ENCODE measurements around the gene SBK1.
A peak's percentile ranks its signal among the peaks of the same experiment; 100 is the strongest.
"Not testable (repeated sequence)": the region's sequence is repeated elsewhere in the genome, so short reads cannot be mapped to it uniquely, and the experiment has no call there.

The SBK1 gene

GRCh38 chr16:28321700-28322411 lies 29.5 kb downstream of the SBK1 start:
- TF ChIP-seq CTCF (conservative IDR thresholded peaks at IDR 0.05), result peak; percentile 88
- no peak for TF ChIP-seq ZFX (IDR thresholded peaks at IDR 0.05)
- no peak overlapping the region for H3K27ac ChIP-seq

- H3K27ac ChIP-seq, result peak overlapping the region; percentile 23
- TF ChIP-seq CTCF (conservative IDR thresholded peaks at IDR 0.05), result no peak
- no peak for TF ChIP-seq ZFX (IDR thresholded peaks at IDR 0.05)
Measured at GRCh38 chr16:28324235-28324886, 32.0 kb downstream of the SBK1 start.

GRCh38 chr16:28324887-28325279 lies 32.6 kb downstream of the SBK1 start:
- peak overlapping the region; percentile 23 for H3K27ac ChIP-seq
- TF ChIP-seq ZFX (IDR thresholded peaks at IDR 0.05) (no peak), CTCF (conservative IDR thresholded peaks at IDR 0.05) (no peak)

- TF ChIP-seq ZFX (IDR thresholded peaks at IDR 0.05) (no peak), CTCF (conservative IDR thresholded peaks at IDR 0.05) (peak; percentile 77)
- H3K27ac ChIP-seq, result no peak overlapping the region
Measured at GRCh38 chr16:28326881-28327610, 34.7 kb downstream of the SBK1 start.

GRCh38 chr16:28330232-28330631 lies 37.9 kb downstream of the SBK1 start:
- not testable (repeated sequence) for H3K27ac ChIP-seq

GRCh38 chr16:28330981-28331380 lies 38.7 kb downstream of the SBK1 start:
- not testable (repeated sequence) for H3K27ac ChIP-seq

- not testable (repeated sequence) for H3K27ac ChIP-seq
Measured at GRCh38 chr16:28332632-28333031, 40.3 kb downstream of the SBK1 start.

GRCh38 chr16:28335678-28336077 lies 43.4 kb downstream of the SBK1 start:
- H3K27ac ChIP-seq, result not testable (repeated sequence)

GRCh38 chr16:28336940-28337710 lies 44.8 kb downstream of the SBK1 start:
- not testable (repeated sequence) for H3K27ac ChIP-seq

- not testable (repeated sequence) for H3K27ac ChIP-seq
Measured at GRCh38 chr16:28338230-28338629, 45.9 kb downstream of the SBK1 start.

GRCh38 chr16:28362600-28362999 lies 70.3 kb downstream of the SBK1 start:
- not testable (repeated sequence) for H3K27ac ChIP-seq

GRCh38 chr16:28363408-28363807 lies 71.1 kb downstream of the SBK1 start, which contains the start of gene NPIPB6:
NPIPB6 (minus strand) TSS chr16:28363508; CDS start chr16:28362822, 686 bp downstream.
- H3K27ac ChIP-seq, result not testable (repeated sequence)

GRCh38 chr16:28364268-28365173 lies 72.2 kb downstream of the SBK1 start:
- H3K27ac ChIP-seq, result not testable (repeated sequence)

- not testable (repeated sequence) for H3K27ac ChIP-seq
Measured at GRCh38 chr16:28367926-28368325, 75.6 kb downstream of the SBK1 start.
